Fibroblast of skin of abdomen (primary cell): ENCODE measurements around the gene KIRREL1.
"Not testable (repeated sequence)": the region's sequence is repeated elsewhere in the genome, so short reads cannot be mapped to it uniquely, and the experiment has no call there.

ENCODE experiments used
- DNase-seq: peaks from one replicate; pipeline ENCODE4 v3.0.0-alpha.2; 2013

KIRREL1 gene

GRCh38 chr1:158107916-158108315 lies 114.5 kb downstream of the KIRREL1 start:
- no peak for DNase-seq

- peak; percentile 33 for DNase-seq
Measured at GRCh38 chr1:158112994-158113758, 119.7 kb downstream of the KIRREL1 start.

- DNase-seq = no peak
Measured at GRCh38 chr1:158113759-158114127, 120.3 kb downstream of the KIRREL1 start.

GRCh38 chr1:158115126-158115525 lies 121.7 kb downstream of the KIRREL1 start:
- DNase-seq = no peak

- DNase-seq = no peak
Measured at GRCh38 chr1:158116311-158117167, 123.1 kb downstream of the KIRREL1 start.

- peak; percentile 58 for DNase-seq
Measured at GRCh38 chr1:158117854-158118704, 124.6 kb downstream of the KIRREL1 start.

- no peak for DNase-seq
Measured at GRCh38 chr1:158118713-158119402, 125.4 kb downstream of the KIRREL1 start.

GRCh38 chr1:158119976-158120653 lies 126.7 kb downstream of the KIRREL1 start:
- no peak for DNase-seq

- peak; percentile 32 for DNase-seq
Measured at GRCh38 chr1:158121604-158122254, 128.3 kb downstream of the KIRREL1 start.

GRCh38 chr1:158122833-158123388 lies 129.5 kb downstream of the KIRREL1 start:
- DNase-seq = no peak

GRCh38 chr1:158124034-158124433 lies 130.6 kb downstream of the KIRREL1 start:
- DNase-seq = no peak

GRCh38 chr1:158124999-158125398 lies 131.6 kb downstream of the KIRREL1 start:
- DNase-seq = peak; percentile 92

- DNase-seq = no peak
Measured at GRCh38 chr1:158126425-158126824, 133.0 kb downstream of the KIRREL1 start.

GRCh38 chr1:158128531-158128930 lies 135.1 kb downstream of the KIRREL1 start:
- not testable (repeated sequence) for DNase-seq

- DNase-seq = no peak
Measured at GRCh38 chr1:158131217-158131616, 137.8 kb downstream of the KIRREL1 start.

GRCh38 chr1:158140764-158141192 lies 147.3 kb downstream of the KIRREL1 start:
- no peak for DNase-seq

- DNase-seq = no peak
Measured at GRCh38 chr1:158145173-158145719, 151.8 kb downstream of the KIRREL1 start.

GRCh38 chr1:158146165-158146564 lies 152.7 kb downstream of the KIRREL1 start:
- DNase-seq = no peak

- no peak for DNase-seq
Measured at GRCh38 chr1:158146739-158147138, 153.3 kb downstream of the KIRREL1 start.

GRCh38 chr1:158147401-158147800 lies 154.0 kb downstream of the KIRREL1 start:
- DNase-seq = no peak
